ENCODE results near the gene PRICKLE3.
A peak's percentile ranks its signal among the peaks of the same experiment; 100 is the strongest.

PRICKLE3 gene

GRCh38 chrX:49165901-49166881 is 20.0 kb downstream of the PRICKLE3 start:
- Histone ChIP-seq H3K4me1 (peaks cover 39 to 63% (median 52%) of the 10 kb centered on the region in 10 experiments), H3K27ac (peak overlapping the region; percentile 67 to 96 (median 89))

GRCh38 chrX:49164589-49165360 is 21.4 kb downstream of the PRICKLE3 start:
- H3K4me1 ChIP-seq: peaks cover 39 to 56% (median 47%) of the 10 kb centered on the region in 10 experiments
- H3K27ac ChIP-seq: peak overlapping the region in 8 of 11 experiments; percentile 76 to 96 (median 89); a peak in 10 of 22 replicates
- no peaks in the 10 kb centered on the region for H3K36me3 ChIP-seq

More at GRCh38 chrX:49165901-49166881, 20.0 kb downstream of the PRICKLE3 start:
- H3K9me3 ChIP-seq (replicated peaks in 1 of 11): peaks cover 0 to 19% (median 10%) of the 10 kb centered on the region in 11 experiments; a peak in 11 of 22 replicates
- no peak; a peak in 1 of 22 replicates for TF ChIP-seq Cebpa-rat (IDR thresholded peaks at IDR 0.05)
- H3K4me3 ChIP-seq: peak overlapping the region; percentile 42 to 67 (median 54)
- no peaks in the 10 kb centered on the region; a peak in 1 of 22 replicates for H4K20me1 ChIP-seq
- no peaks in the 10 kb centered on the region for H3K36me3 ChIP-seq
- H3K27me3 ChIP-seq: peaks cover 0 to 12% (median 2%) of the 10 kb centered on the region in 11 experiments; a peak in 10 of 22 replicates
- H3K4me2 ChIP-seq: peak overlapping the region; percentile 68 to 89 (median 80)
- peak overlapping the region; percentile 70 to 87 (median 81) for H3K9ac ChIP-seq

GRCh38 chrX:49163555-49164419 is 22.4 kb downstream of the PRICKLE3 start:
- Histone ChIP-seq H3K4me1 (peaks cover 33 to 46% (median 39%) of the 10 kb centered on the region in 10 experiments), H3K9me3 (replicated peaks in 1 of 11) (peaks cover 0 to 19% (median 10%) of the 10 kb centered on the region in 11 experiments; a peak in 11 of 22 replicates), H3K4me3 (peak overlapping the region; percentile 38 to 67 (median 55)), H3K36me3 (no peaks in the 10 kb centered on the region), H3K27ac (peak overlapping the region; percentile 76 to 96 (median 86)), H3K27me3 (peaks cover 16 to 34% (median 26%) of the 10 kb centered on the region in 11 experiments), H4K20me1 (no peaks in the 10 kb centered on the region), H3K4me2 (peak overlapping the region; percentile 64 to 87 (median 80)), H3K9ac (peak overlapping the region; percentile 71 to 83 (median 78))
- TF ChIP-seq Cebpa-rat (IDR thresholded peaks at IDR 0.05): no peak

More at GRCh38 chrX:49164589-49165360, 21.4 kb downstream of the PRICKLE3 start:
- peak overlapping the region; percentile 68 to 89 (median 80) for H3K4me2 ChIP-seq
- peaks cover 0 to 19% (median 10%) of the 10 kb centered on the region in 11 experiments; a peak in 11 of 22 replicates for H3K9me3 ChIP-seq (replicated peaks in 1 of 11)
- peaks cover 7 to 26% (median 16%) of the 10 kb centered on the region in 11 experiments; a peak in 21 of 22 replicates for H3K27me3 ChIP-seq
- H3K4me3 ChIP-seq: peak overlapping the region in 3 of 10 experiments; percentile 9 to 56 (median 52); a peak in 1 of 20 replicates
- no peaks in the 10 kb centered on the region; a peak in 1 of 22 replicates for H4K20me1 ChIP-seq
- peak overlapping the region in 2 of 11 experiments; percentile 4 to 80; a peak in 3 of 22 replicates for H3K9ac ChIP-seq
- no peak for TF ChIP-seq Cebpa-rat (IDR thresholded peaks at IDR 0.05)

- Histone ChIP-seq H3K36me3 (no peaks in the 10 kb centered on the region), H3K4me1 (peaks cover 22 to 34% (median 27%) of the 10 kb centered on the region in 10 experiments), H3K27me3 (peaks cover 26 to 46% (median 38%) of the 10 kb centered on the region in 11 experiments), H3K9ac (peak within 1 kb of the TSS; percentile 71 to 83 (median 78)), H3K9me3 (replicated peaks in 1 of 11) (peaks cover 0 to 19% (median 10%) of the 10 kb centered on the region in 11 experiments; a peak in 11 of 22 replicates), H4K20me1 (no peaks in the 10 kb centered on the region; a peak in 1 of 22 replicates), H3K27ac (peak within 1 kb of the TSS; percentile 76 to 96 (median 86)), H3K4me3 (peak within 1 kb of the TSS; percentile 38 to 67 (median 55)), H3K4me2 (peak within 1 kb of the TSS; percentile 64 to 87 (median 80); a peak in 21 of 22 replicates)
- TF ChIP-seq Cebpa-rat (IDR thresholded peaks at IDR 0.05): no peak
Observed at GRCh38 chrX:49162620-49163019, 23.6 kb downstream of the PRICKLE3 start, which contains the start of gene MAGIX. TSS of gene MAGIX (plus strand) at chrX:49162758. CDS start at chrX:49162890, 132 bp downstream.

- Histone ChIP-seq H3K27ac (no peak overlapping the region), H3K9me3 (replicated peaks in 1 of 11) (peaks cover 0 to 19% (median 10%) of the 10 kb centered on the region in 11 experiments; a peak in 11 of 22 replicates), H4K20me1 (no peaks in the 10 kb centered on the region; a peak in 1 of 22 replicates), H3K27me3 (peaks cover 26 to 50% (median 41%) of the 10 kb centered on the region in 11 experiments), H3K4me3 (no peak overlapping the region), H3K36me3 (no peaks in the 10 kb centered on the region), H3K9ac (no peak overlapping the region), H3K4me2 (no peak overlapping the region), H3K4me1 (peaks cover 18 to 33% (median 24%) of the 10 kb centered on the region in 10 experiments; a peak in 19 of 20 replicates)
- TF ChIP-seq Cebpa-rat (IDR thresholded peaks at IDR 0.05): no peak
Observed at GRCh38 chrX:49161632-49162031, 24.5 kb downstream of the PRICKLE3 start.

- Histone ChIP-seq H3K9ac (no peak overlapping the region), H3K4me2 (no peak overlapping the region), H3K4me1 (peaks cover 13 to 27% (median 20%) of the 10 kb centered on the region in 10 experiments; a peak in 19 of 20 replicates), H4K20me1 (no peaks in the 10 kb centered on the region; a peak in 1 of 22 replicates), H3K4me3 (no peak overlapping the region), H3K36me3 (no peaks in the 10 kb centered on the region), H3K27me3 (peaks cover 26 to 50% (median 41%) of the 10 kb centered on the region in 11 experiments), H3K27ac (no peak overlapping the region), H3K9me3 (replicated peaks in 1 of 11) (peaks cover 0 to 19% (median 10%) of the 10 kb centered on the region in 11 experiments; a peak in 11 of 22 replicates)
- TF ChIP-seq Cebpa-rat (IDR thresholded peaks at IDR 0.05): no peak
Observed at GRCh38 chrX:49160908-49161307, 25.3 kb downstream of the PRICKLE3 start.

GRCh38 chrX:49157194-49157593 is 29.0 kb downstream of the PRICKLE3 start:
- peaks cover 7 to 17% (median 10%) of the 10 kb centered on the region in 10 experiments; a peak in 15 of 20 replicates for H3K4me1 ChIP-seq
- H3K4me2 ChIP-seq: no peak overlapping the region
- no peaks in the 10 kb centered on the region; a peak in 1 of 22 replicates for H4K20me1 ChIP-seq
- H3K27me3 ChIP-seq: peaks cover 26 to 60% (median 43%) of the 10 kb centered on the region in 11 experiments
- no peak overlapping the region for H3K27ac ChIP-seq
- H3K9ac ChIP-seq: no peak overlapping the region
- peaks cover 0 to 6% (median 0%) of the 10 kb centered on the region in 11 experiments; a peak in 5 of 22 replicates for H3K9me3 ChIP-seq (replicated peaks in 1 of 11)
- TF ChIP-seq Cebpa-rat (IDR thresholded peaks at IDR 0.05): no peak
- no peaks in the 10 kb centered on the region for H3K36me3 ChIP-seq
- H3K4me3 ChIP-seq: no peak overlapping the region
